ENCODE measurements around the gene GBGT1.

The GBGT1 gene

GRCh38 chr9:133154097-133154989 is 9.4 kb downstream of the GBGT1 start:
- TF ChIP-seq FOXP2 (optimal IDR thresholded peaks at IDR 0.05; ENCODE audit: borderline replicate concordance, extremely low read depth, extremely low read length, insufficient read depth), result no peak
- TF ChIP-seq POLR2AphosphoS5 (IDR thresholded peaks at IDR 0.05; ENCODE audit: low read depth, low read length), result no peak
- no peak for TF ChIP-seq SIN3A (IDR thresholded peaks at IDR 0.05; ENCODE audit: borderline replicate concordance, insufficient read depth, low read length)
- TF ChIP-seq REST (IDR thresholded peaks at IDR 0.05; ENCODE audit: insufficient read depth in 1 of 2, low read depth in 2 of 2, low read length in 2 of 2), result no peak
- TF ChIP-seq TAF1 (IDR thresholded peaks at IDR 0.05; ENCODE audit: borderline replicate concordance, insufficient read depth, low read length), result no peak

- TF ChIP-seq FOXP2 (optimal IDR thresholded peaks at IDR 0.05; ENCODE audit: borderline replicate concordance, extremely low read depth, extremely low read length, insufficient read depth), result no peak
- no peak for TF ChIP-seq SIN3A (IDR thresholded peaks at IDR 0.05; ENCODE audit: borderline replicate concordance, insufficient read depth, low read length)
Measured at GRCh38 chr9:133153227-133154096, 10.3 kb downstream of the GBGT1 start.

GRCh38 chr9:133151601-133152525 is 11.9 kb downstream of the GBGT1 start:
- TF ChIP-seq TAF1 (IDR thresholded peaks at IDR 0.05; ENCODE audit: borderline replicate concordance, insufficient read depth, low read length), result no peak

- no peak for TF ChIP-seq POLR2AphosphoS5 (IDR thresholded peaks at IDR 0.05; ENCODE audit: low read depth, low read length)
- no peak for TF ChIP-seq TAF1 (IDR thresholded peaks at IDR 0.05; ENCODE audit: borderline replicate concordance, insufficient read depth, low read length)
- no peak for TF ChIP-seq REST (IDR thresholded peaks at IDR 0.05; ENCODE audit: insufficient read depth in 1 of 2, low read depth in 2 of 2, low read length in 2 of 2)
- TF ChIP-seq FOXP2 (optimal IDR thresholded peaks at IDR 0.05; ENCODE audit: borderline replicate concordance, extremely low read depth, extremely low read length, insufficient read depth), result no peak
- no peak for TF ChIP-seq SIN3A (IDR thresholded peaks at IDR 0.05; ENCODE audit: borderline replicate concordance, insufficient read depth, low read length)
Measured at GRCh38 chr9:133151041-133151440, 12.7 kb downstream of the GBGT1 start.

GRCh38 chr9:133149130-133150015 is 14.3 kb downstream of the GBGT1 start:
- TF ChIP-seq REST (IDR thresholded peaks at IDR 0.05; ENCODE audit: insufficient read depth in 1 of 2, low read depth in 2 of 2, low read length in 2 of 2) (0 out of 4 replicates have a peak, but pooled peaks of 1 of the 2 experiments have one; percentile 21), SIN3A (IDR thresholded peaks at IDR 0.05; ENCODE audit: borderline replicate concordance, insufficient read depth, low read length) (no peak; the same call in 1 of the 2 replicates), FOXP2 (optimal IDR thresholded peaks at IDR 0.05; ENCODE audit: borderline replicate concordance, extremely low read depth, extremely low read length, insufficient read depth) (no peak), POLR2AphosphoS5 (IDR thresholded peaks at IDR 0.05; ENCODE audit: low read depth, low read length) (0 out of 2 replicates have a peak, but pooled peaks have one; percentile 41)
